HUDEP-2 (cell line): ENCODE measurements around the gene MX2.

Experiments
- DNase-seq, 76 experiments: peaks; one replicate each; lab custom pipeline; 2025; ENCODE audit not compliant: unreplicated experiment in 76 of 76; lab: John Stamatoyannopoulos, UW

Gene MX2

GRCh38 chr21:41432562-41433460 lies 71.0 kb downstream of the MX2 start:
- DNase-seq = no peak

GRCh38 chr21:41433566-41433965 lies 71.7 kb downstream of the MX2 start:
- no peak for DNase-seq

- no peak for DNase-seq
Measured at GRCh38 chr21:41435706-41436105, 73.9 kb downstream of the MX2 start.

- no peak for DNase-seq
Measured at GRCh38 chr21:41437729-41438128, 75.9 kb downstream of the MX2 start.

GRCh38 chr21:41438425-41439113 lies 76.7 kb downstream of the MX2 start:
- no peak for DNase-seq

GRCh38 chr21:41439248-41439647 lies 77.4 kb downstream of the MX2 start:
- DNase-seq = no peak

- DNase-seq = no peak
Measured at GRCh38 chr21:41441546-41441945, 79.7 kb downstream of the MX2 start.

GRCh38 chr21:41442481-41443186 lies 80.8 kb downstream of the MX2 start:
- no peak for DNase-seq

- no peak for DNase-seq
Measured at GRCh38 chr21:41443562-41443961, 81.7 kb downstream of the MX2 start.

GRCh38 chr21:41444703-41445464 lies 83.1 kb downstream of the MX2 start:
- DNase-seq = no peak

- no peak for DNase-seq
Measured at GRCh38 chr21:41445465-41445862, 83.6 kb downstream of the MX2 start.

GRCh38 chr21:41446586-41446985 lies 84.8 kb downstream of the MX2 start:
- DNase-seq = no peak

GRCh38 chr21:41447356-41447755 lies 85.5 kb downstream of the MX2 start:
- no peak for DNase-seq

GRCh38 chr21:41449613-41450012 lies 87.8 kb downstream of the MX2 start:
- DNase-seq = no peak

- no peak for DNase-seq
Measured at GRCh38 chr21:41451753-41452676, 90.2 kb downstream of the MX2 start.

GRCh38 chr21:41453198-41453597 lies 91.4 kb downstream of the MX2 start:
- no peak for DNase-seq

GRCh38 chr21:41453761-41454160 lies 91.9 kb downstream of the MX2 start:
- no peak for DNase-seq

- no peak for DNase-seq
Measured at GRCh38 chr21:41458121-41458520, 96.3 kb downstream of the MX2 start.

GRCh38 chr21:41458559-41458958 lies 96.7 kb downstream of the MX2 start:
- DNase-seq = no peak
